Choroid plexus epithelial cell (primary cell): ENCODE data around the gene CYCS.
"Not testable (repeated sequence)": the region's sequence is repeated elsewhere in the genome, so short reads cannot be mapped to it uniquely, and the experiment has no call there.

Experiments used
- DNase-seq: peaks from one replicate; pipeline ENCODE4 v3.0.0-alpha.2; 2010; ENCODE audit warnings: low read depth
- H3K4me3 ChIP-seq: 2 replicates; pipeline ENCODE4 v1.5.1; 2011; ENCODE audit warnings: low read depth, mild to moderate bottlenecking, control low read depth, low read length, moderate library complexity
- CTCF ChIP-seq: conservative IDR thresholded peaks from 2 replicates; pipeline ENCODE4 v1.5.1; 2011; ENCODE audit warnings: low read depth, mild to moderate bottlenecking, control low read depth, inconsistent platforms, low read length, moderate library complexity

CYCS gene

DNA sequence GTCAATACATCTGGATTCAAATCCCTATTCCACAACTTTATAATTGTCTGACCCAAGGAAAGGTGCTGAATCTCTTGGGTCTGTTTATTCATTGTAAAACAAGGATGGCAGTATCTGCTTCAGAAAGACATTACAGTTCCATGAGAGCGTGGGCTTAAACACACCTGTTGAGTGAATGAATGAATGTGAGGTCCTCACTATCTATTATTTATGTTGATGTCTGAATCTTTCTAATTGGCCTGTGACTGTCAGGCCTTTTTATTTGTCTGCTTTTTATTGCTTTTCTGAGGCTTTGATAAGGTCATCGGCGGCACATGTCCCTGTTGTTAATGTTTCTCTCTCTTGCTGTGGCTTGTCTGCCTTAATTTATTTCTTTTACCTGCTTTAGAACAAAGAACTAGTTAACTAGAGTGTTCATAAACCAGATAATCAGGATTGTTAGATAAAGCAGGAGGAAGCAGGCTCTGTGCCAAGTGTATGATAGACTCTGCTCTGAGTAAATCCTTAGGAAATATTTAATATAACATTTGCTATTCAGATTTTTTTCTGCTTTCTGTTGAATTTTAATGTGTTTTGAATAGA, 42.3 kb upstream of the CYCS start:
- H3K4me3 ChIP-seq = no peak overlapping the region
- no peak for TF ChIP-seq CTCF
- DNase-seq = no peak

- peak; percentile 67 for DNase-seq
- not testable (repeated sequence) for H3K4me3 ChIP-seq
- peak; percentile 48 for TF ChIP-seq CTCF
Observed at GRCh38 chr7:25159983-25160596, 35.0 kb upstream of the CYCS start.

DNA sequence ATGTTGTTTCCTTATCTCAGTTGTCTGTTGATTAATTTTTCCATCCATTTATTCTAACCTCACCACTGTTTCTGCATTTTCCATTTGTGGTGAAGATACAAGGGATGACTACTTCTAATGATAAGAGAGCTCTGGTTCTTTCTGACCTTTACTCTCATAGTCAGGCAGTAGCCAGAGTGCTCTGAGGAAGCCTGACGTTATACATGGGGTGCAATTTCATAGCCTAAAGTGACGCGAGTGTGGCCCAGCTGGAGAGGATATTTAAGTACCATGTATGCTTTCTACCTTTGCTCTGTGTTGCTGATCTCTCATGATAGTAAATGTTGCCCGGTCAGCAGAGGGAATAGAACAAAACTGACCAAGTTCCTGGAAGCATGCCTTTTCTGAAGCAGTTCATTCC, 33.9 kb upstream of the CYCS start:
- no peak for TF ChIP-seq CTCF
- H3K4me3 ChIP-seq = no peak overlapping the region
- no peak for DNase-seq

- no peak overlapping the region for H3K4me3 ChIP-seq
- TF ChIP-seq CTCF = no peak
Observed at GRCh38 chr7:25151773-25152172, 26.7 kb upstream of the CYCS start.

GRCh38 chr7:25149836-25150235, 24.8 kb upstream of the CYCS start:
- TF ChIP-seq CTCF = no peak
- no peak for DNase-seq

More at GRCh38 chr7:25151773-25152172, 26.7 kb upstream of the CYCS start:
- no peak for DNase-seq

GRCh38 chr7:25148772-25149575, 23.9 kb upstream of the CYCS start:
- no peak for TF ChIP-seq CTCF
- no peak overlapping the region for H3K4me3 ChIP-seq
- DNase-seq = no peak

More at GRCh38 chr7:25149836-25150235, 24.8 kb upstream of the CYCS start:
- H3K4me3 ChIP-seq = no peak overlapping the region

DNA sequence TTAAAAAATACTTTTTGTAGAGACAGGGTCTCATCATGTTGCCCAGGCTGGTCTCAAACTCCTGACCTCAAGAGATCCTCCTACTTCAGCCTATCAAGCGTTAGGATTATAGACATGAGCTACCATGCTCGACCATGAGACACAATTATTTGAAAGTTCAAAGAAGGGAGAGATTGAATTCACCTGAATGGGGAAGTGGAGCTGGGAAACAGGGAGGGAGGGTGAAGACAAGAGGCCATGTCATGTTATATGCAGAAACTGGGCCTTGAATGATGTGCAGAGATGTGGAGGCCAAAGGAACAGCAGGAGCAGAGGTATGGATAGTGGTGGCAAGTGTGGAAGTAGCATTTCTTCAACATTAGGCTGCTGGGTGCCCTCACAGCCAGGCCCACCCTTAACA, 18.7 kb upstream of the CYCS start:
- DNase-seq = no peak

More for the DNA sequence above, 18.7 kb upstream of the CYCS start:
- no peak overlapping the region for H3K4me3 ChIP-seq
- TF ChIP-seq CTCF = no peak
